Amygdala (tissue), 56 donors: Measurements from ENCODE around the gene MRPS23.

ENCODE experiments used
- DNase-seq, 56 donors: peaks; one replicate each; lab custom pipeline; 2025; lab: John Stamatoyannopoulos, UW

The MRPS23 gene

GRCh38 chr17:57880086-57880456, 30.2 kb upstream of the MRPS23 start:
- DNase-seq: no peak

- no peak for DNase-seq
Observed at GRCh38 chr17:57879437-57880085, 29.7 kb upstream of the MRPS23 start.

GRCh38 chr17:57877803-57878377, 28.0 kb upstream of the MRPS23 start:
- DNase-seq: no peak

- DNase-seq: no peak
Observed at GRCh38 chr17:57876866-57877237, 27.0 kb upstream of the MRPS23 start.

GRCh38 chr17:57876023-57876865, 26.4 kb upstream of the MRPS23 start:
- no peak for DNase-seq

GRCh38 chr17:57875290-57876022, 25.6 kb upstream of the MRPS23 start:
- peak in 51 of 56 donors; percentile 24 to 90 (median 67) for DNase-seq

GRCh38 chr17:57874434-57875289, 24.8 kb upstream of the MRPS23 start:
- peak in 53 of 56 donors; percentile 38 to 89 (median 76) for DNase-seq

- no peak for DNase-seq
Observed at GRCh38 chr17:57874058-57874419, 24.2 kb upstream of the MRPS23 start.

GRCh38 chr17:57873261-57874057, 23.6 kb upstream of the MRPS23 start:
- DNase-seq: peak in 7 of 56 donors; percentile 15 to 57 (median 33)

GRCh38 chr17:57872536-57872935, 22.7 kb upstream of the MRPS23 start:
- no peak for DNase-seq

- no peak for DNase-seq
Observed at GRCh38 chr17:57871863-57872262, 22.0 kb upstream of the MRPS23 start.

GRCh38 chr17:57871155-57871554, 21.3 kb upstream of the MRPS23 start:
- no peak for DNase-seq

GRCh38 chr17:57870283-57870635, 20.4 kb upstream of the MRPS23 start:
- no peak for DNase-seq

- DNase-seq: no peak
Observed at GRCh38 chr17:57869617-57870282, 19.9 kb upstream of the MRPS23 start.

GRCh38 chr17:57868910-57869616, 19.2 kb upstream of the MRPS23 start:
- no peak for DNase-seq

GRCh38 chr17:57868007-57868909, 18.4 kb upstream of the MRPS23 start:
- peak in 14 of 56 donors; percentile 23 to 63 (median 34) for DNase-seq

GRCh38 chr17:57867126-57867525, 17.3 kb upstream of the MRPS23 start:
- DNase-seq: no peak
